Heart left ventricle (tissue), 13 donors: ENCODE measurements around the gene PCSK5.

Source experiments
- POLR2A ChIP-seq, 2 donors: fragments of 450-650 bp; IDR thresholded peaks; one replicate each; pipeline ENCODE4 v1.6.1; 2017; ENCODE audit warnings: antibody characterized with exemption in 2 of 2, mild to moderate bottlenecking in 2 of 2, moderate library complexity in 2 of 2
- TF ChIP-seq, protein P1 (sequence below), 12 donors: fragments of 200-600 bp; sonication (generic) in 4 of 12; IDR thresholded peaks; one replicate each; pipeline versions ENCODE4 v1.5.0 to v1.8.0; 2018 to 2022; ENCODE audit warnings: antibody characterized with exemption in 12 of 12, mild to moderate bottlenecking in 5 of 12
- donor health status: ischemic (EF 13 %, LVEDD 7.1; RV severe dilation, severe dysfunction).
- donor health status: DM: no; HTN: yes; CAD: no.
- donor health status: DM: no; HTN: no; CAD: no.
- donor health status: ischemic (EF 25% LVEDD 6.9; RV normal size, moderate dysfunction).
- donor health status: ischemic (EF 25% LVEDD 5.7; RV mildly dilated, moderate dysfunction).
- donor health status: ischemic (EF 35%, LVEDD 5.7; RV mildly dilated, moderate dysfunction).
- donor health status: nonischemic (EF 11% LVEDD 7.7; RV severe dilation, severe dysfunction).
- donor health status: DM: yes; HTN: yes; CAD: no.
- donor health status: PGD.
- donor health status: ischemic (EF 29% LVEDD 5.4; RV normal size, mild dysfunction).
- donor health status: nonischemic (EF 23%, LVEDD 6.1; RV moderate dilation, normal function).

DNA sequence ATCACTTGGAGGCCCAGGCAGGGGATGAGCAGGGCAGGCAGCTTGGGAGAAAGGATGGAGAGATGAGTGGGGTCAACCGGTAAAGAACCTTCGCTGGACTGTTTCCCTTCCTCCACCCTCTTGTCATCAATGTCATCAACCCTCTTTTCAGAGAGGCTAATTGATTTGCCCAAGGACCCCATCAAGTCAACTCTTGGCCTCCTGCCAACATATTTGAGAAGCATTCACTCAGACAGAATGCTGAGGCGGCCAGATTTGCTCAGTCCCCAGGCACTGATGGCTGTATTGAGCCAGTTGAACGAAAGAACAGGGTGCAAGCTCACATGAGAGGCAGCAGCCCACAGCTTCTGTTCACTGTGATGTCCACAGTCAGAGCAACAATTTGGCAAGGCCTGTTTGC, 310.3 kb downstream of the PCSK5 start:
- TF ChIP-seq, protein P1, sequence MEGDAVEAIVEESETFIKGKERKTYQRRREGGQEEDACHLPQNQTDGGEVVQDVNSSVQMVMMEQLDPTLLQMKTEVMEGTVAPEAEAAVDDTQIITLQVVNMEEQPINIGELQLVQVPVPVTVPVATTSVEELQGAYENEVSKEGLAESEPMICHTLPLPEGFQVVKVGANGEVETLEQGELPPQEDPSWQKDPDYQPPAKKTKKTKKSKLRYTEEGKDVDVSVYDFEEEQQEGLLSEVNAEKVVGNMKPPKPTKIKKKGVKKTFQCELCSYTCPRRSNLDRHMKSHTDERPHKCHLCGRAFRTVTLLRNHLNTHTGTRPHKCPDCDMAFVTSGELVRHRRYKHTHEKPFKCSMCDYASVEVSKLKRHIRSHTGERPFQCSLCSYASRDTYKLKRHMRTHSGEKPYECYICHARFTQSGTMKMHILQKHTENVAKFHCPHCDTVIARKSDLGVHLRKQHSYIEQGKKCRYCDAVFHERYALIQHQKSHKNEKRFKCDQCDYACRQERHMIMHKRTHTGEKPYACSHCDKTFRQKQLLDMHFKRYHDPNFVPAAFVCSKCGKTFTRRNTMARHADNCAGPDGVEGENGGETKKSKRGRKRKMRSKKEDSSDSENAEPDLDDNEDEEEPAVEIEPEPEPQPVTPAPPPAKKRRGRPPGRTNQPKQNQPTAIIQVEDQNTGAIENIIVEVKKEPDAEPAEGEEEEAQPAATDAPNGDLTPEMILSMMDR (IDR thresholded peaks at IDR 0.05) = no peak
- TF ChIP-seq POLR2A (IDR thresholded peaks at IDR 0.05) = no peak
